GM18508 (cell line): Measurements from ENCODE around the gene HAO1.

Source experiments
- ATAC-seq: cut with Tn5 transposase; IDR thresholded peaks from one replicate; pipeline ENCODE4 v1.9.1; 2021; ENCODE audit warnings: moderate number of reproducible peaks; ENCODE audit not compliant: insufficient read depth, unreplicated experiment

Gene HAO1

GRCh38 chr20:7930343-7930742 lies 9.9 kb downstream of the HAO1 start:
- ATAC-seq: no peak

GRCh38 chr20:7926767-7927166 lies 13.5 kb downstream of the HAO1 start:
- ATAC-seq: no peak

- ATAC-seq: no peak
These were observed 13.9 kb downstream of the HAO1 start for GRCh38 chr20:7926323-7926722.

GRCh38 chr20:7924692-7925091 lies 15.6 kb downstream of the HAO1 start:
- ATAC-seq: no peak

- ATAC-seq: no peak
These were observed 23.6 kb downstream of the HAO1 start for GRCh38 chr20:7916648-7917047.

- ATAC-seq: no peak
These were observed 27.7 kb downstream of the HAO1 start for GRCh38 chr20:7912551-7912950.

GRCh38 chr20:7911586-7912330 lies 28.5 kb downstream of the HAO1 start:
- no peak for ATAC-seq

- no peak for ATAC-seq
These were observed 31.4 kb downstream of the HAO1 start for GRCh38 chr20:7908905-7909304.

GRCh38 chr20:7903429-7903828 lies 36.8 kb downstream of the HAO1 start:
- no peak for ATAC-seq

- ATAC-seq: no peak
These were observed 37.4 kb downstream of the HAO1 start for GRCh38 chr20:7902879-7903278.

- no peak for ATAC-seq
These were observed 42.4 kb downstream of the HAO1 start for GRCh38 chr20:7897781-7898364.

GRCh38 chr20:7893014-7893730 lies 47.1 kb downstream of the HAO1 start:
- no peak for ATAC-seq

GRCh38 chr20:7891705-7892104 lies 48.6 kb downstream of the HAO1 start:
- ATAC-seq: no peak

- no peak for ATAC-seq
These were observed 50.5 kb downstream of the HAO1 start for GRCh38 chr20:7889736-7890135.

- ATAC-seq: no peak
These were observed 56.5 kb downstream of the HAO1 start for GRCh38 chr20:7883741-7884140.

GRCh38 chr20:7883309-7883708 lies 56.9 kb downstream of the HAO1 start:
- ATAC-seq: no peak

GRCh38 chr20:7882076-7882475 lies 58.2 kb downstream of the HAO1 start:
- ATAC-seq: no peak

- ATAC-seq: no peak
These were observed 58.7 kb downstream of the HAO1 start for GRCh38 chr20:7881551-7881950.

GRCh38 chr20:7879883-7880282 lies 60.4 kb downstream of the HAO1 start:
- ATAC-seq: peak; percentile 73

GRCh38 chr20:7868108-7868507 lies 72.2 kb downstream of the HAO1 start:
- no peak for ATAC-seq

GRCh38 chr20:7866285-7866684 lies 74.0 kb downstream of the HAO1 start:
- no peak for ATAC-seq
